Iris pigment epithelial cell (primary cell): ENCODE results near the gene SERPIND1.

Experiments
- DNase-seq: peaks from one replicate; pipeline ENCODE4 v3.0.0-alpha.2; 2011; ENCODE audit warnings: low read depth

Gene SERPIND1

GRCh38 chr22:20792221-20792965, 18.5 kb downstream of the SERPIND1 start:
- DNase-seq, result no peak

GRCh38 chr22:20792966-20793728, 19.2 kb downstream of the SERPIND1 start:
- no peak for DNase-seq

- DNase-seq, result no peak
Measured at GRCh38 chr22:20793748-20794649, 20.1 kb downstream of the SERPIND1 start.

DNA sequence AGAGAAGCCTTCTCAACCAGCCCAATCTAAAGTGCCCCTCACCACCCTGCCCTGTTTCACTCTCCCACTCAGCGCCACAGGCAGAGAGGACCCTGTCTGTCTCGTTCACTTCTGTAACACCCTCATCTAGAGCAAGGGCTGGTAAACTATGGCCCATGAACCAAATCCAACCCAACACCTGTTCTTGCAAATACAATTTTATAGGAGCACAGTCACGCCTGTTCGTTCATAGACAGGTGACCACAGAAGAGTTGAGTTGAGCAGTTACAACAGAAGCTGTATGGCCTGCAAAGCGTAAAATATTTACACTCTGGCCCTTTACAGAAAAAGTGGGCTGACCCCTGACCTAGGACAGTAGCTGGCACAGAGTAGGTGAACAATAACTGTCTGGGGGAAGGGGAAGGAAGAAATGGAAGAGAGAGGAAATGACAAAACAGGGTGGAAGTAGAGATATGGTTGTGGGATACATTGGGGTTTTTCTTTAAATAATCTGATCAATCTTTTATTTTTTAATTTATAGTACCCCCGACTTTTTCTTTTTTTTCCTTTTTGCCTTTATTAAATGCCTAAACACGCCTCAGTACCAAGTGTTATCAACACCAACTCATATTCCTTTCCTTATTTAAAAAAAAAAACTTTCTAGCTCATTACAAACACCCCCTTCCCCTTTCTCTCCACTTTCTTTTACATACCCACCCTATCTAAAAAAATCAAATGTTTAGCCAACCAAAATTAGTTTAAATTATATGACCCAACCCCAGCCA, 20.9 kb downstream of the SERPIND1 start:
- no peak for DNase-seq

DNA sequence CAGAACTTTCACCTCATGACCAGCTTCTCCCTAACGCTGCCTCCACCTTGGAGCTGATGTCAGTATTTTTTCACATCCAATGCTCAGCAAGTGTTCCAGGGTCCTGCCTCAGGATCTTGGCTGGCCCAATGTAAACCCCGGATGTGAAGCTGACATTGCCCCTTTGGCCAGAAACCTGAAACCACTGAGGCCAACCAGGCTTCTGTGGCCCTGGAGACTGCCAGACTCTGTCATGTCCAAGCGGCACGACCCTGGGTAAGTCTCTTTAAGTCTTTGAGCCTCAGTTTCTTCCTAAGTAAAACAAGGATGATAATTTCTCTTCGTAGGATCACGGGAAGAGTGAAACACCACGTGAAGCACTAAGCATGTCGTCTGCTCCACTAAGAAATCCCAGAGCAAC, 22.8 kb downstream of the SERPIND1 start:
- DNase-seq, result no peak

DNA sequence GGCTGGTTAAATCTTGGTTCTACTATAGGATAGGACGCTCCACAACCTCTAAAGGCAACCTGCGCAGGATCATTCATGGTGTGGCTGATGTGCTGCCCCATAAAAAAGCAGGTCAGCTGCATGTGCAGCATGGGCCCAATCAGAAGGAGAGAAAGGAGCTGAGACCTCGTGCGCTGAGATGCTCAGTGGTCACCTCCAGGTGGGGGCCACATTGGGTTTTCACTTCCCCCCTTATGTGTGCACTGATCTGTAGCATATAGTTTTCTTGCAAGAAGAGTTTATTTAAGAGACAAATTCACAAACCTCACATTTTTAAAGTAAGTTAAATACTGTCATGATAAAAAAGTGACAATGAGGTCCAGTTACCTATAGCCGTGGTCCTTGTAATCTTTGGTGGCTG, 24.3 kb downstream of the SERPIND1 start:
- DNase-seq, result no peak

GRCh38 chr22:20798974-20799373, 25.1 kb downstream of the SERPIND1 start:
- DNase-seq, result no peak

DNA sequence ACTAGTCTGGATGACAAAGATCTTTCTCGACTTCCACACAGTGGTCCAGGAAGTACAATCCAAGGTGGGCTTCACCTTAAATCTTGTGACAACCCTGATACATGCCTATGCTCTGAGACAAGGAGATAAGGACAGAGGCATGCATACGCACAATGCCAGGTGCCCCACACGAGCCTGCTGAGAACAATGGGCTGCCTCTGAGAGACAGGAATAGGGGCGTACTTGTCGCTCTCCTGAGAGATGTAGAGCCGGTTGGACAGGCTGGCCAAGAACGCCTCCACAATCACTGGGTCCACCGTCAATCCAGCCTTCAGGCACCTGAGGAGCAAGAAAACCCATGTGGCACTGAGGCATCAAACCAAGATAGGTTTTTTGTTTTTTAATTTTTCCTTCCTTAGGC, 25.5 kb downstream of the SERPIND1 start:
- no peak for DNase-seq

GRCh38 chr22:20802452-20802851, 28.5 kb downstream of the SERPIND1 start:
- DNase-seq, result no peak

GRCh38 chr22:20802922-20803553, 29.1 kb downstream of the SERPIND1 start:
- no peak for DNase-seq

DNA sequence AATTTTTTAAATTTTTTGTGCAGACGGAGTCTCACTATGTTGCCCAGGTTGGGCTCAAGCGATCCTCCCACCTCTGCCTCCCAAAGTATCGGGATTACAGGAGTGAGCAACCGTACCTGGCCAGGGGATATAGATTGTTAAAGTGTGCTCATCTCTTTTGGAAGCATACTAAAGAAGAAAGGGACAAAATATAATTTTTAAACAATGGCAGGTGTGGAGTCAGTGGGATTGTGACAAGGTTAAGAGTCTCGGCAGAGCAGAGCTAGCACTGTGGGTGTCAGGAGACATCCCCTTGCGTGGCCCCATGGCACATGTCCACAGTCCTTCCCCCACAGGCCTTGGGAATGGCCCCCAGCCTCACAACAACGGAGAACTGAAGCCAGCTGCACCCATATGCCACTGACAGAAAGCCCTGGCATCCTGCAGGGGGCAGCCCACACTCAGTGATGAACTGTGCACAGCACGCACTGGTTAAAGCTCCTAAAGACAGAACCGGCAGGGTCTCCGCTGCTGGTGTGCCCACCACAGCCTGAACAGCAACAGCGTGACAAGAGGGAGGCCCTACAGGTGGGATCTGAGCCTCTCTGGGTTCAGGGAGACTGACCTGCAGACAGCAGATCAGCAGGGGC, 29.9 kb downstream of the SERPIND1 start:
- peak; percentile 42 for DNase-seq

DNA sequence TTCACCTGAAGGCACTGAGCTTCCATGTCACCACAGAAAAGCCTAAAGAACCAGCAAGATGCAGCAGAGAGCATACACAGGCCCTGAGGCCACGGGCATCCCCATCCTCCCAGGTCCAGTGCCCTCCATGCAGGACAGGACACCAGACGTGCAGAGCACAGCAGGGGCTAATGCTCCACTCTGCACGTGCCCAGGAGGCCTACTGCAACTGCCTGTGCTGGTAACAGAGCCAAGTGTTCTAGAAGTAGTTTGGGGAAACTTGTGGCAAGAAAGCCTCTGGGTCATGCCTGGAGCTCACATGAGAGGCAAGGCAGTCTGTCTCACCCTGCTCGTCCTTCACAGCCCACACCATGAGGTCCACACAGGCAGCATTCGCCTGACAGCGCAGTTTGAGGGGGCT, 30.7 kb downstream of the SERPIND1 start:
- no peak for DNase-seq

DNA sequence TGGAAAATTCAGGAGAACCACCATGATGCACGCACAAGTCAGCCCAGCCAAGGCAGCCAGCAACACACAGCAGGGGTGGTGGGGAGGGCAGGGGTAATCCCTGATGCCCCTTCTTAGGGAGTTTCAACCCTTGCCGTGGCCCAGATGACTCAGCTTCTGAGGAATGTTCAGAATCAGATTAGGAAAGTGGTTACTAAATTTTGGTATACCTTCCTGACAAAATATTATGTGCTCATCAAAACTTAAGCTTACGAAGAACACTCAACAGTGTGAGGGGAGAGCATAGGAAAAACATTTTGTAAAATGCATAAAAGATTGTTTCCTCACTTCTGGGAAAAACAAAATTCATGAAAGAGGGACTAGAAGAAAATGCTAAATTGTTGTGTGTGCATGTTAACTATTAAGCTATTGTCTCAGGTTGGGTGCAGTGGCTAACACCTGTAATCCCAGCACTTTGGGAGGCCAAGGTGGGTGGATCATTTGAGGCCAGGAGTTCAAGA, 32.1 kb downstream of the SERPIND1 start:
- DNase-seq, result peak; percentile 36

- DNase-seq, result peak; percentile 97
Measured at GRCh38 chr22:20807315-20807752, 33.4 kb downstream of the SERPIND1 start.

DNA sequence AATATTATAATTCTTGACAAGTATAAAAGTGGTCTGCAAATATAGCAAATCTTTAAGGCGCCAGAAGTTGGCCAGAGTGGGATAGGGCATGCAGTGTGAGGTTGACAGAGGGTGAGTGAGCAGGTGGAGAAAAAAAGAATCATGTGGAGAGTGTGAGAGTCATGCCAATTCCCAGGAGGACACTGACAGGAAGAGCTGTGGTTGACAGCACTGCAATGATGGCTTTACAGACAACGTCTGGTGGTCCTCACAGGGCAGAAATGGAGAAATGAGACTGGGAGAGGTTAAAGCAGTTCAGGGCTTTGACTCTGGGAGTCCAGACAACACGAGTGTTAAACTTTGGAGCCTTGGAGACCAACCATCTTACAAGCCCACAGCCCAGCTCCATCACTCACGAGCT, 34.9 kb downstream of the SERPIND1 start:
- no peak for DNase-seq

- no peak for DNase-seq
Measured at GRCh38 chr22:20809538-20810185, 35.7 kb downstream of the SERPIND1 start.

- no peak for DNase-seq
Measured at GRCh38 chr22:20810645-20811044, 36.7 kb downstream of the SERPIND1 start.

- DNase-seq, result no peak
Measured at GRCh38 chr22:20811171-20811570, 37.3 kb downstream of the SERPIND1 start.

DNA sequence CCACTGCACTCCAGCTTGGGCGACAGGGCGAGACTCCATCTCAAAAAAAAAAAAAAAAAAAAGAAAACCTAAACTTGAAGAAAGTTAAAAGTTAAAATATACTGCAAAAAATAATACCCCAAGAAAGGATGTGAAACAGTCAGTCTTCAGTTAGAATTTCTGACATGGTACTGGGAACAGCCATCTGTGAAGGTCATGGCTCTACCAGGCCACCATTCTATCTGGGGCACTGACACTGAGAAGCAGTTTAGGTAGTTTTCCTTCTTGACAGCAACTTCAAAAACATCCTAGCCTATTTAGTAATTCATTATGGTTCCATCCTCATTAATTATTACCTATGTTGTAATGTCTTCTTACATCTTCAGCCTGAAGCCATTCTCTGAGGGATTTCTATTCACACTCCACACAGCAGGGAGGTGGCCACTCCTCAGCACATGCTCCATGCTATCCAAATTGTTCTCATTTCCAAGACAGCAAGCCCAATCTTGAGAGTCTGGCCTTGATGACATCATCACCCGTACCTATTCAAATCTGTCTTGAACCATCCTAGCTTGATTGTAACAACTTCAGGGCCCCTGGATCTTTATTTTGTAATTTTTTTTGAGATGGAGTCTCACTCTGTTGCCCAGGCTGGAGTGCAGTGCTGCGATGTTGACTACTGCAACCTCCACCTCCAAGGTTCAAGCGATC, 38.2 kb downstream of the SERPIND1 start:
- DNase-seq, result no peak
